Ovary (tissue), 3 donors: ENCODE results near the gene TRIP12.

ENCODE experiments used
- POLR2A ChIP-seq: fragments of 450-650 bp; IDR thresholded peaks from one replicate; pipeline ENCODE4 v1.6.1; 2017; ENCODE audit warnings: antibody characterized with exemption, mild to moderate bottlenecking, moderate library complexity
- TF ChIP-seq, protein P1 (sequence below), 3 donors: fragments of 450-650 bp in 2 of 3; fragments of 200-600 bp in 1 of 3; IDR thresholded peaks; one replicate each; pipeline versions ENCODE4 v1.5.1 to v1.8.0; 2016 to 2022; ENCODE audit warnings: antibody characterized with exemption in 3 of 3, mild to moderate bottlenecking in 1 of 3
- donor health status: DM: no; HTN: no; CAD: no.

DNA sequence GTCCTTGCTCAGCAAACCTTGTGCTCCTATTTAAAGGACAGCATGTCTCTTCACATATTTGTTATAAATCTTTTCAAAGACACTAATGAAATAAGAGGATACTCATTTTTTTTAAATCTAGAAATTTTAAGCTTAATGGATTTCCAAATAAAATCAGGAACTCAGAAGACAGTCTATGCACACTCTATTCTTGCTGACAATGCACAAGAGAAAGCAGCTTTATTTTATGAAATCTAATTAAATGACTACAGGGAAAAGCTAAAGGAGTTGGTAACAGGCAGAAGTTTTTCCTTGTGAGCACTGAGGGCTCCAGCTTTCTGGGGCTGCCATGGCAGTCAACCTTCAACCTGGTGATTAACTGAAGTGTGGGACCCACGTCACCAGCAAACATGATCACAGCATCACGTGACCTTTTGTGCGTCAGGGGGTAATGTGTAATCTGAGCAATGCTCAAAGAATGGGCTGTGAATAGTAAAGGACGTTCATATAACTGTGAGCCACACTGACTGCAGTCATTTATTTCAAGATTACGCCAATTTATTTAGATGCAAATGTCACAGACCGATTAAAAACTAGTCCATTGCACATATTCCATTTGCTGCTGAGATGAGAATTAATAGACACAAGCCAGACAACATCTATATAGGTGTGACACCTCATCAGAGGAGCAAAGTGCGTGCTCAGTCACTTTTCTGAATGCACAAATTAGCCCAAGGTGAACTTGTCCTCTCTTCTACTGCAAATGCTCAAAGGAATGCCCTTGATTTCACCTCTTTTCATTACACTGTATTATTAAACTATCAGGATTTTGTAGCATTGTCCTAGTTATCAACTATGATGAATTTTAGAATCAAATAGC lies 195.9 kb downstream of the TRIP12 start:
- TF ChIP-seq, protein P1, sequence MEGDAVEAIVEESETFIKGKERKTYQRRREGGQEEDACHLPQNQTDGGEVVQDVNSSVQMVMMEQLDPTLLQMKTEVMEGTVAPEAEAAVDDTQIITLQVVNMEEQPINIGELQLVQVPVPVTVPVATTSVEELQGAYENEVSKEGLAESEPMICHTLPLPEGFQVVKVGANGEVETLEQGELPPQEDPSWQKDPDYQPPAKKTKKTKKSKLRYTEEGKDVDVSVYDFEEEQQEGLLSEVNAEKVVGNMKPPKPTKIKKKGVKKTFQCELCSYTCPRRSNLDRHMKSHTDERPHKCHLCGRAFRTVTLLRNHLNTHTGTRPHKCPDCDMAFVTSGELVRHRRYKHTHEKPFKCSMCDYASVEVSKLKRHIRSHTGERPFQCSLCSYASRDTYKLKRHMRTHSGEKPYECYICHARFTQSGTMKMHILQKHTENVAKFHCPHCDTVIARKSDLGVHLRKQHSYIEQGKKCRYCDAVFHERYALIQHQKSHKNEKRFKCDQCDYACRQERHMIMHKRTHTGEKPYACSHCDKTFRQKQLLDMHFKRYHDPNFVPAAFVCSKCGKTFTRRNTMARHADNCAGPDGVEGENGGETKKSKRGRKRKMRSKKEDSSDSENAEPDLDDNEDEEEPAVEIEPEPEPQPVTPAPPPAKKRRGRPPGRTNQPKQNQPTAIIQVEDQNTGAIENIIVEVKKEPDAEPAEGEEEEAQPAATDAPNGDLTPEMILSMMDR (IDR thresholded peaks at IDR 0.05), result no peak
- no peak for TF ChIP-seq POLR2A
